Stimulated activated naive CD4-positive, alpha-beta T cell treated with Interleukin-2 at 50 U/mL for 16 hours (primary cell): ENCODE data around the gene SAMD11.

Experiments used
- DNase-seq: peaks from one replicate; lab custom pipeline; 2025; lab: John Stamatoyannopoulos, UW

Gene SAMD11

DNA sequence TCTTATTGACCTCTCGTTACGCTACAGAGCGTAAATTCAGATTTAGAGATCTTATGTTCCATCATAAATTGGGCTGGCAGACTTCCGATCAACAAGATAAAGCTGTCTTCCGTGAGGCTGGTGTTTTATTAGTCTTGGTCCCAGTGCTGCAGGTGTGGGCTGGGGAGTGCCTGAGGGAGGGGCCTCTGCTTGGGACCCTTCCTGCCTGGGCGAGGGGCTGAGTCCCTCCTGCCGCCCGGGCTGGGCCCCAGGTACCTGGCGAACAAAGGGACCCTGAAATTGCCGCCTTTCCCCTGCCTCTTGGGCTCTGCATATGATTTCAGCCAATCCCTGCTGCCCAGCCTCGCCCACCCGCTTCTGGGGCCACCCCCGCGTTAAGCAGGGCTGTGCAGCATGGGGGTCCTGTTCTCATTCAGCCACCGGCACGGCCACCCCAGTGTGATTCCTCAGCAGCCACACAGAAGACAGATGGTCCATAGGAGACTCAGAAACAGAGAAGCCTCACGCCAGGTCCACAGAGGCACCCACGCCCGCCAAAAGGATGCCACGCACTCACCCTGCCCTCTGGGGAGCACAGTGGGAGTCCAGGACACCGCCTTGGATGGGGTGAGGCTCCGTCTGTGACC, 6.1 kb upstream of the SAMD11 start:
- DNase-seq, result no peak

DNA sequence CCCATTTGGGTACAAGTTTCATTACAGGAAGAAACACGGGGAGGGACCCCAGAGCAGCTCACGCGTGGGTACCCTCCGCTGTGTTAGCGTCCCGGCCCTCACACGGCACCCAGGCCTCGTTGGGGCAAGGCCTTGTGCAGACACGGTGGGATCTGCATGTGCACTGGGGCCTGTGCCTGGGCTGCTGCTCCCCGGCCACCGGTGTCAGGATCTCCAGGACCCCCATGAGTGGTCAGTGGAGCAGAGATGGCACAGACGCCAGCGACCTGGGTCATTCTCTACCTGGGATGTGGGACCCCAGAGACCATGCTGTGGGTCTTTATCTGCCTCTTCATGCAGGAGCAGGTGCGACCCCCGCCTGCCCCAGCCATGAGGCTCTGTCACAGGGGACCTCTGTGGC, 5.4 kb upstream of the SAMD11 start:
- DNase-seq, result no peak

DNA sequence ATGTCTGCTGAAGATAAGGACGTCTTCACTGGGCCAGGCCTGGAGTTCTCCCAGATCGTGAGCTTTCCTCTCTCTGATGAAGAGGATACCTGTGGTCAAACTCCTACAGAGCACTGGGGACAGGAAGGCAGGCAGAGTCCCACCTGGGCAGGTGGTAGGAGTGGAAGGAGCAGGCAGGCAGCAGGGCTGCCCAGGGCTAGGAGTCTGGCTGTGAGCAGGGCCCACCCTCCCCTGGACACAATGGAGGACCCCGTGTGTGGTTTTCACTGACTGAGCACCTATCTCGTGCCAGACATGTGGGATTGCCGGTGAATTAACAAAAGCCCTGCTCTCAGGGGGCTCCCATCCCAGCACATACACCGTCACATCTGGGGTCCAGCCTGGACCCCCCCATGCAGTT, 4.9 kb upstream of the SAMD11 start:
- no peak for DNase-seq

DNA sequence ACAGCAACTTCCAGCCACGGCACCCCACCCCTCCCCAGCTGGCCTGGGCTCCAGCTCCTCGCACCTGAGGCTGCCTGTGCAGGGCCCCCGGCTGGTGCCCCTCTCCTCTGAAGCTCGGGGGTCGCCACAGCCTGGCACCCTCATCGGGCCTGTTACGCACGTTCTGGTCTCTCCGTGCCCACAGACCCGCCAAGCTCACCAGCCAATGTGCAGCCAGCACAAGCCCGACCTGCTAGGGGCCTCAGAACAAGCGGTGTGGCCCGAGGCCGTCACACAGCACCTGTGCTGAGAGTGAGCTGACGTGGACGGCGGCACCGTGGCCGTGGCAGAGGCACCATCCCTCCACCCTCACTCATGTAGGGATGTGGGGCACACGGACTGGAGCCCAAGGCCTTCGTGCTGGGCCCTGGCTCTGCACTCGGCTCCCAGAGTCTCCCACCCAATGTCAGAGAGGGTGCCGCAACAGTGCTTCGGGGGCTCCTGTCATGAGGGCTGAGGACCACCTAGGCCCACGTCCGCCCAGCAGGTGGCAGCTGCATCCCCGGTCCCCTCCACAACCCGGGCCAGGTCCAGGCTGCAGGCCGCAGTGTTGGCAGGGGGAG, 4.4 kb upstream of the SAMD11 start:
- DNase-seq, result no peak

DNA sequence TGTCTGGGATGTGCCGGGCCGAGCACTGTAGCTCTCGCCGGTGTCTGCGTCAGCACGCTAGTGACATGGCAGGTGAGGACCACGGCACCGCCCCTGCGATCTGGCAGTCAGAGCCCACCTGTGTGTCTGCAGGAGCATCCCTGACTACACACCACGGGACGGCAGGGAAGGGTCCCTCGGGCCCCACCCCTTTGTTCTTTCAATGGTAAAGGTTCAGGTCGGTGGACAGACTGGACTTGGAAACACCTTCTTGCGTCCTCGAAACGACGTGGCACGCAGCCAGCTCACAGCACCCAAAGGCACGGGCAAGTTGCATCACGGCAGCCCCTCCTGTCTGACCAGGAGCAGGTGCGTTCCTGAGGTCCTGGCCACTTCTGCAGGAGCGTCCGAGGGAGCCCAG, 3.7 kb upstream of the SAMD11 start:
- DNase-seq, result no peak

DNA sequence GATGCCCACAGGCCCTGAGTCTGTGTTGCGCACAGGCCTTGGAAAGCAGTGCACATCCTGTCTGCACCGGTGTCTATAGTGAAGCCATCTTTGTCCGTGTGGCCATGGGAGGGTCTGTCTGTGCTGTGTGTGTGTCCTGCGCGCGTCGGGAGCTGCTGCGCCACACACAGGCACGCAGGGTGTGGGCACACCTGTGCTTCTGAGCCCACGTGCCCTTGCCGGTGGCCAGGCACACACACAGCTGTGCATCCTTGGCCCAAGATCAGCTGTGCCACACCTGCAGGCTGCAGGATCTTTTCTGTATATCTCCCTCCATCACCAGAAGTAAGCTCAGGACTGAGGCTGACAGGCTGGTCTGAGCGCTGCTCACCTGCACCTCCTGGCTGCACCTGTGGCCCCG, 3.2 kb upstream of the SAMD11 start:
- no peak for DNase-seq

DNA sequence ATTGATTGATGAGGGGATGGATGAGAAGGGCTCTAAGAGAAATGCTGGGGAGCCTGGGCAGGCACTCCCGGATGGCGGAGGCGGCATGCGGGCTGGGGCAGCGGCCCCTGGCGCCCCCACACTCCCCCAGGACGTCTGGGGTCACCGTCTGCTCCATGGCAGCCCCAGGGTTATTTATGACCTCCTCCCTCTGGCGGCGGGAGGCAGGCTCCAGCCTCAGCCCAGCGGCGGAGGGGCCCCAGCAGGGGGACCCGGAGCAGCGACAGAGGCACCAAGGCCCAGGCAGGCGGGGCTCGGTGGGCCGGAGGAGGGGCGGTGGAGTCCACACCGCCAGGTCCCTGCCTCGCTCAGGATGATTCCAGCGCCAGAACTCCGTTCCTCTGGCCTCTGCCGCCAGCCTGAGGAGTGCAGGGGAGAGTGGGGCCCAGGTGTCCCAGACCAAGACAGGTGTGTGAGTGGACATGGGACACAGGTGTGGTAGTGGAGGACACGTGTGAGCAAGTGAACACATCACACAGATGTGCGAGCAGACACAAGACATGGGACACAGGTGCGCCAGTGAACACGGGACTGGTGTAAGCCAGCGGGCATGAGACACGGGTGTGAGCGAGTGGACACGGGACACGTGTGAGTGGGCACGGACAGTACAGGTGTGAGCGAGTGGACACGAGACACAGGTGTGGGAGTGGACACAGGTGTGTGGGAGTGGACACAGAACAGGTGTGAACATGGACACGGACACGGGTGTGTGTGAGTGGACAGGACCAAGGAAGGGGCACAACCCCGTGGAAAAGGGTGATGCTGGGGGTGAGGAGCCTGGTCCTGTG, 2.5 kb upstream of the SAMD11 start:
- DNase-seq, result peak; percentile 23

DNA sequence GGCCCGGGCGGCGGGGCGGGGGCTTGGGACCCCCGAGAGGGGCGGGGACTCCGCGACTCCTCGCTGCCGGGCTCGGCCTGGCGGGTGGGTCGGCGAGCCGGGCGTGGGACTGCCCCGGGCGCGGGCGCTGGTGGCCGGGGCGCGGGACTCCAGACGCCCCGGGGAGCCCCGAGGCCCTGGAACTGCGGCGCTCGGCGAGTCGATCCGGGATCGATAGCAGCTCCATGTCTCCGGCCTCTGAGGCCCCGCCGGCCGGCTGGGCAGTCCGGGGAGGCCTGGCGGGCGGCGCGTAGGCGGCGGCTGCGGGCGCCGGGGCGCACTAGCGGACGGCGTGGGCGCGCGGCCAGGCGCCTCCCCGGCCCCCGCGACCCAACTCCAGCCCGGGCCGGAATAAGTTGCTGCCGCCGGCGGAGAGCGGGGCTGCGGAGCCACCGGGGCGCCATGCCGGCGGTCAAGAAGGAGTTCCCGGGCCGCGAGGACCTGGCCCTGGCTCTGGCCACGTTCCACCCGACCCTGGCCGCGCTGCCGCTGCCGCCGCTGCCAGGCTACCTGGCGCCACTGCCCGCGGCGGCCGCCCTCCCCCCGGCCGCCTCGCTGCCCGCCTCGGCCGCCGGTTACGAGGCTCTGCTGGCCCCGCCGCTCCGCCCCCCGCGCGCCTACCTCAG, 400 bp downstream of the SAMD11 start:
- DNase-seq, result no peak

DNA sequence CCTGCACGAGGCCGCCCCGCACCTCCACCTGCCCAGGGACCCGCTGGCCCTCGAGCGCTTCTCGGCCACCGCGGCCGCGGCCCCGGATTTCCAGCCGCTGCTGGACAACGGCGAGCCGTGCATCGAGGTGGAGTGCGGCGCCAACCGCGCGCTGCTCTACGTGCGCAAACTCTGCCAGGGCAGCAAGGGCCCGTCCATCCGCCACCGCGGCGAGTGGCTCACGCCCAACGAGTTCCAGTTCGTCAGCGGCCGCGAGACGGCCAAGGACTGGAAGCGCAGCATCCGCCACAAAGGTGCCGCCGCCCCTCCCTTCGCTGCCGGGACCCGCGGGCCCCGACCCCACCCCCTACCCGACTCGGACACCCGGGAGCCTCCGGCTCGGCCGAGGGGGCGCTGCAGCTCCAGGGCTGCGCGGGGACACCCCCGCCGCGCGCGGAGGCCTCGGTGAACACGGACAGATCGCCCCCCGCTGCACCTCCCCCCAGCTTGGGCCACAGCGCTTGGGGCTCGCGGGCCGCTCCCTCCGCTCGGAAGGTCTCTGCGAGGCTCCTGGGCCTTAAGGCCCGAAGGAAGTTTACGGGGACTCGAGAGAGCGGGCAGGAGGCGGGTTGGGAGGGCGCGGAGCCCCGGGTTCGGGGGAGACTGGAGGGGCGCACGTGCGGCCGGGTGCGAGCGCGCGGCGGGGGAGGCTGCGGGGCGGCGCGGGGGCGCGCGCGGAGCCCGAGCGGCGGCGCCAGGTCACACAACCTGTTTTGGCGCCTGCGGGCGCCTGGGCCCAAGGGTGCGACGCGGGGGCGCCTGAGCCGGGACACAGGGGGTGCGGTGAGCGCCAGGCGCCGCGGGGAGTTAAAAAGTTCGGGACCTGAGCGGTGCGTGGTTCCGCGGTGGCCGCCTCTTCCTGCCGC, 1.2 kb downstream of the SAMD11 start:
- DNase-seq, result no peak

DNA sequence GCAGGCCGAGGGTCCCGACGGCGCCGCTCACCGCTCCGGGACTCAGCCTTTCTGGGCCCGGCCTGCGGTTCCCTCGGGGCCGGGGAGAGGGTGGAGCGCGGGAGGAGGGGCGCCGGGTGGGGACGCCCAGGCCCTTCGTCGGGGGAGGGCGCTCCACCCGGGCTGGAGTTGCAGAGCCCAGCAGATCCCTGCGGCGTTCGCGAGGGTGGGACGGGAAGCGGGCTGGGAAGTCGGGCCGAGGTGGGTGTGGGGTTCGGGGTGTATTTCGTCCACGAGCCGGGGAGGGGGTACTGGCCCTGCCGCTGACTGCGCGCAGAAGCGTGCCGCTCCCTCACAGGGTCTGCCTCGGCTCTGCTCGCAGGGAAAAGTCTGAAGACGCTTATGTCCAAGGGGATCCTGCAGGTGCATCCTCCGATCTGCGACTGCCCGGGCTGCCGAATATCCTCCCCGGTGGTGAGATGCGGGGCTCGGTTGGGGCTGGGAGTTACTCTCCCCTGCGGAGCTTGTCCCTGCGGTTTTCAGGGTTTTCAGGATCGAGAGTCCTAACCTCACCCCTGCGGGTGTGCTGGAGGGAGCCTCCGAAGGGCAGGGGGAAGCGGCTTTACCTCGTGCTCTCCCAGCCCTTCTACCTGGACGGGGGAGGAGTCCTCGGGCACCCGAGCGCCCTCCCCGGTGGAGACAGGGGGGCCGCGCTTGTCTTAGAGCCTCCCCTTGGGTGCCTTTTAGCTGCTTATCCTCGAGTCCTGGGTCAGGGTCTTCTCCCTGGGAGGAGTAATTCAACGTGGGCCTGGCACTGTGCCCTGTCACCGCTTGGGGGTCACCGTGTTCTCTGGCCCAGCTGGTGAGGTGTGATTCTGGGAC, 2.1 kb downstream of the SAMD11 start:
- DNase-seq, result no peak

DNA sequence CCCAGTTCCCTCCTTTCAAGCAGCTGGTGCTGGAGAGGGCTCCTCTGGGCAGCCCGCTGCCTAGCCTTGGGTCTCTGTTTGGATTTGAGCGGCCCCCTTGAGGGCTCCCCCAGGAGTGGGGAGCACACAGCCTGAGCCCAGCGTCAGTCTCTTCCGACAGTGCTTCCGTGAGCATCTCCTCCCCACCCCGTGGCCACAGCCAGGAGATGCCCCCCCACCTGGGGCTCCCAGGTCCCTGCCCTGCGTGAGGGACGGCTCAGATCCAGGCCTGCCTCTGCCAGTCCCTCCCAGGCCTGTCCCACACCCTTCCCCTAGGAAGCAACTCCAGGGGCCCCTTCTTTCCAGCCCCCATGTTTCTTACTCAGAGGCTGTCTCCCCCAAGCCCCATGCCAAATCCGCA, 3.5 kb downstream of the SAMD11 start:
- no peak for DNase-seq

DNA sequence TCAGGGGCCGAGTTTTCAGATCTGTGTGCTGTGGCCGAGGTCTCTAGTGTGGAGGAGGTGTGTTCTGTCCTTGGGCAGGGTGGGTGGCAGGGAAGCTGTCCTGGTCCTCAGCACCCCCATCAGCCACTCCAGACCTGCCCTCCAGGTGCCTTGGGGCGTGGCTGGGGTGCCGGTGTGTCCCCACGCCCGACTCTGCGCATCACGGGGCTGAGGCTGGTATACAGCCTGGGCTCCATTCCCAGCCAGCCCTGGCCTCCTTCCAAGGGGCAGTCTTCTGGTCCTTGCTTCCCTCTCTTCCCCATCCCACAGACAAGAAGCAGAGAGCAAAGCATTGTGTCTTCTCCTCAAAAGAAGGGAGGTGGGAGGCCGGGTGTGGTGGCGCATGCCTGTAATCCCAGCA, 4.0 kb downstream of the SAMD11 start:
- DNase-seq, result no peak

DNA sequence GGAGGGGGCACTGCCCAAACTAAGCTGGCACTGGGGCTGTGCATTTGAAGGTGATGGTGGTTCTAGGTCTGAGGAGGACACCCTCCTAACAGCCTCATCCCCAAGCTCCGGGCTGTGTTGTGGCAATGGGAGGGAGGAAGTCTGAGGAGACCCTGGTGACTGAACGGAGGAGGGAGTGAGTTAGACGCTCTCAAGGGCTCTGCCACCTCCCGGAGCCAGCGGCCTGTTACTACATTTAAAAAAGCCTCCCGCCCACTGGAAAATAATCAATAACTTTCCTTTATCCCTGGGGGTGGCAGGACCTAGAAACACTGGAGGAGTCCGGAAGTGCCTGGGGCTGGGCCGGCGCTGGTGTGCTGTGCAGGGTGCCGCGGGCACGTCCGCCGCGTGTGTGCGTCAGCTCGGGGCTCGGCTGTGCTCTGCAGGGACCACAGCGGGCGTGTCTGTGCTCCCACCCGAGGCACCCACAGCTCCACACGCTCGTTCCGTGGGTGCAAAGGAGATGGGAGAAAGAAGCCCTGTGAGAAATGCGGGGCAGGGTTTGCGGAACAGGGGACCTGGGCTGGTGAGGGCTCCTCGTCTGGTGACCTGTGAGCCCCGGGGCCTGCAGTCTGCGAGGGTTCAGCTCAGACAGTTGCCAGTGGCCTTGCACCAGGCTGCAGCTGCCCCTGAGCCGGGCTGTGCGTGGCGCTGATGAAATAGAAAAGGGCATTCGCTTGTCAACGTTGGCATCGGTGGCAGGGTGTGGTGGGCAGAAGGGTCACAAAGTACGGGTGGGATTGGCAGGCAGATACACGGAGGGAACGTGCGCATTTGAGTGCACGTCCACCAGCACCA, 5.3 kb downstream of the SAMD11 start:
- no peak for DNase-seq

DNA sequence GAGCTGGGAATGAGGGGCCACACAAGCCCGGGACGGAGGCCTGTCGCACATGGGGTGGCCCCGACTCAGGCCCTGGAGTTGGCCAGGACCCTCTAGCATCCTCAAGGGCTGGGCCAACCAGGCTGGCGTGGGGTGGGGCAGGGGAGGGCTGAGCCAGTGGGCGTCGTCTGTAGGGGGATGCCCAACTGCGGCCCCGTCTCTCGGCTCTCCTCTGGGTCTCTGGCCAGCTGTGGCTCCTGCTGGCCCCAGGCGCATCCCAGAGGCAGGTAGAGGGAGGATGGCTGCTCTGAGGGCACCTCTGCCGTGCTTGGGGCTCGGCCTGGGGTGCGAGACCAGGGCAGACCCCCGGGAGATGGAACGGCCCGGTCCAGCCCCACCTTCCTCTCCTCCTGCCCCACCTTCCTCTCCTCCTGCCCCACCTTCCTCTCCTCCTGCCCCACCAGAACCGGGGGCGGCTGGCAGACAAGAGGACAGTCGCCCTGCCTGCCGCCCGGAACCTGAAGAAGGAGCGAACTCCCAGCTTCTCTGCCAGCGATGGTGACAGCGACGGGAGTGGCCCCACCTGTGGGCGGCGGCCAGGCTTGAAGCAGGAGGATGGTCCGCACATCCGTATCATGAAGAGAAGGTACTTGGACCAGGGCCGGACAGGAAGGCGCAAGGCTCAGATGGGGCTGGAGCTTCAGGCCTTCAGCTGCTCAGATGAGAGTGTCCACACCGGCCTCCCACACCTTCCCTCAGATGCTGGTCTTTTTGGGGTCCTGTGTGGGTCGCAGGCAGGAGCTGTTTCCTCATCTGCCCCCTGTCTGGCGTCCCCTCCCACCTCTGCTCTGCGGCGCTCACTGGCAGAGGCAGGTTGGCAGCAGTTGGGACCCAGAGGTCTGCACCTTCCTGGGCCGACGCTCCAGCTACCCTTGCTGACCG, 6.2 kb downstream of the SAMD11 start:
- no peak for DNase-seq

DNA sequence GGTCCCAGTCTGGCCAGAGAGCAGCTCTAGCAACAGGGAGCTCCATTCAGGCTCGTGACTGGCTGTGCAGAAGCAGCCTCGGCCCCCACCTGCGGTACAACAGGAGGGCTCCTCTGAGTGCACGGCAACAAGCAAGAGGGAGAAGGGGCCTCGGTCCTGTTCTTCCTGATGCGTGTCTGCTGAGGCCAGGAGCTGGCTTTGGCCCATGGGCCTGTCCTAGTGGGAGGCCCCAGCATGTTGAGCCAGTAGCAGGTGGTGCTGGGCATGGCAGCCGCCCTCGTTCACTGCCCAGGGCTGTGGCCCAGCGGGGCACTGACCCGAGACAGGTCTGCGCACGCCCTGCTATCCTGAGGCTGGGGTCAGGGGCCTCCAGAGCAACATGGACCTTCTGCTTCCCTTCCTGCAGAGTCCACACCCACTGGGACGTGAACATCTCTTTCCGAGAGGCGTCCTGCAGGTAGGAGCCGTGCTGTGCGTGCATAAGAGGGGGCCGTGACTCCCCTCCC, 7.0 kb downstream of the SAMD11 start:
- DNase-seq, result no peak

DNA sequence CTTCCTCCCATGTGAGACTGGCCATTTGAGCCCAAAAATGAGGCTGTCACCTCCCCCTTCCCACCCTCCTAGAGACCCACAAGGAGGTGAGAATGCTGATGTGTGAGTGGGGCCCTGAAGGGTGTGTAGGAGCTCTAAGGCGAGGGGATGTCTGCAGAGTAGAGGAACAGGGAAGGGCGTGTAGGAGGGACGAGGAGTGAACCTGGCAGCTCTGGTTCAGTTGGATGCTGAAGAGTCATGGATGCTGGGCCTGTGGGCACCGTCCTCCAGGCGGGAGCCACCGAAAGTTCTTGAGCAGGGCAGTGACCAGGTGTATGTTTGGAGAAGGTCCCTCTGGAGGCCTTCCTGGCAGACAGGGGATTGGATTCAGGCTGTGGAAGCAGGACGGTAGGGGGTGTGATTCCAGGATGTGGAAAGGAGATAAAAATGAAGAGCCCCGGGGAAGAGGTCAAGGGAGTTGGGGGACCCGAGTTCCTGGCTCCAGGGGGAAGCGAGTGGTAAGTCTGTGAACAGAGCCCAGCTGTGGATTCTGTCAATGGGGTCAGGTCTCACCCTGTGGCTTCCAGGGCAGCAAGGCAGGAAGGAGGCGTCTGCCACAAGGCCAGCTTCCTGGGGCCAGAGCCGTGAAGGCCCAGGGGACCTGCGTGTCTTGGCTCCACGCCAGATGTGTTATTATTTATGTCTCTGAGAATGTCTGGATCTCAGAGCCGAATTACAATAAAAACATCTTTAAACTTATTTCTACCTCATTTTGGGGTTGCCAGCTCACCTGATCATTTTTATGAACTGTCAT, 7.9 kb downstream of the SAMD11 start:
- no peak for DNase-seq

DNA sequence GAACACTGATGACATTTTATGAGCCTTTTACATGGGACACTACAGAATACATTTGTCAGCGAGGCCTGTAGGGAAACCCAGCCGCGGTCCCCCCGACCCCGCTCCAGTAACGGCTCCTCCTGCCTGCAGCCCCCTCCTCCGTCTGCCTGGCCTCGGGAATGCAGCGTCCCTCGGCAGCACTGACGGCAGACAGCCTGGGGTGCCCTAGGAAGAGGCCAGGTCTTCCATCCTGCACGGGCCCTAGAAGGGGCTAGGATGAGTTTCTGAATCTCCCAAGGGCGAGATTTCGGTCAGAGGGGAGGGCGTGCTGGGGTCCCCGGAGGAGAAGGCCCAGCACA, 8.4 kb downstream of the SAMD11 start:
- DNase-seq, result no peak
